Ramos (cell line): ENCODE results near the gene RYR2.

Source experiments
- in situ Hi-C: fragments of 300-500 bp; cut with MboI; formaldehyde crosslinking; loops from one replicate; pipeline ENCODE4 v1.14.3; 2022; ENCODE audit warnings: low sequenced_read_pairs; ENCODE audit not compliant: unreplicated experiment

Gene RYR2

GRCh38 chr1:237041795-237042525 is at the start of gene RYR2:
RYR2 (plus strand) TSS chr1:237042184; CDS start chr1:237042522, 338 bp downstream.
- in situ Hi-C loops: no loop called here

- in situ Hi-C loops: no loop called here
These were observed 49.5 kb upstream of the RYR2 start for GRCh38 chr1:236992449-236992848.

- in situ Hi-C loops: no loop called here
These were observed 47.5 kb upstream of the RYR2 start for GRCh38 chr1:236994450-236994849.

- in situ Hi-C loops: no loop called here
These were observed 44.6 kb upstream of the RYR2 start for GRCh38 chr1:236997361-236997760.

- in situ Hi-C loops: no loop called here
These were observed 44.1 kb upstream of the RYR2 start for GRCh38 chr1:236997882-236998281.

GRCh38 chr1:236998546-236998945 is 43.4 kb upstream of the RYR2 start:
- in situ Hi-C loops: no loop called here

GRCh38 chr1:237000191-237000590 is 41.8 kb upstream of the RYR2 start:
- in situ Hi-C loops: no loop called here

- in situ Hi-C loops: no loop called here
These were observed 38.5 kb upstream of the RYR2 start for GRCh38 chr1:237003516-237003915.

- in situ Hi-C loops: no loop called here
These were observed 37.9 kb upstream of the RYR2 start, which contains the start of gene MT1HL1 for GRCh38 chr1:237004116-237004515. MT1HL1 (minus strand) TSS chr1:237004441; CDS start chr1:237004372, 69 bp downstream.

GRCh38 chr1:237005674-237006073 is 36.3 kb upstream of the RYR2 start:
- in situ Hi-C loops: no loop called here

- in situ Hi-C loops: no loop called here
These were observed 34.7 kb upstream of the RYR2 start for GRCh38 chr1:237007147-237007881.

- in situ Hi-C loops: no loop called here
These were observed 32.4 kb upstream of the RYR2 start for GRCh38 chr1:237009611-237010010.

GRCh38 chr1:237011432-237011831 is 30.6 kb upstream of the RYR2 start:
- in situ Hi-C loops: no loop called here

- in situ Hi-C loops: no loop called here
These were observed 29.6 kb upstream of the RYR2 start for GRCh38 chr1:237012361-237012760.

GRCh38 chr1:237012788-237013383 is 29.1 kb upstream of the RYR2 start:
- in situ Hi-C loops: no loop called here

GRCh38 chr1:237013608-237014007 is 28.4 kb upstream of the RYR2 start:
- in situ Hi-C loops: no loop called here

- in situ Hi-C loops: no loop called here
These were observed 25.4 kb upstream of the RYR2 start for GRCh38 chr1:237016626-237017025.

GRCh38 chr1:237018896-237019295 is 23.1 kb upstream of the RYR2 start:
- in situ Hi-C loops: no loop called here

GRCh38 chr1:237025358-237026074 is 16.5 kb upstream of the RYR2 start:
- in situ Hi-C loops: no loop called here

GRCh38 chr1:237029240-237029639 is 12.7 kb upstream of the RYR2 start:
- in situ Hi-C loops: no loop called here
